GM23338 (cell line): ENCODE measurements around the gene KCNK15. TPM values are rescaled to one million over a fixed set of nuclear protein-coding genes. Genes with fewer than 3 reads are reported as not detected.
A peak's percentile ranks its signal among the peaks of the same experiment; 100 is the strongest.

ENCODE experiments used
- ATAC-seq: fragments of 200-7000 bp; cut with Tn5 transposase; 3 replicates; pipeline ENCODE4 v1.9.1; 2020
- DNase-seq: peaks from one replicate; pipeline ENCODE4 v3.0.0-alpha.2; 2015; ENCODE audit warnings: low spot score
- H2AFZ ChIP-seq: fragments of 200-600 bp; sonication (generic); 2 replicates; pipeline ENCODE4 v1.8.0; 2016; ENCODE audit warnings: antibody characterized with exemption, mild to moderate bottlenecking, moderate library complexity
- H3F3A ChIP-seq: fragments of 200-600 bp; sonication (generic); replicated peaks from 2 replicates; pipeline ENCODE4 v1.8.0; 2017; ENCODE audit warnings: antibody characterized with exemption, mixed run types, low read depth
- H3K27ac ChIP-seq: fragments of 200-600 bp; sonication (generic); 2 replicates; pipeline ENCODE4 v1.6.1; 2016; ENCODE audit warnings: low read depth
- H3K27me3 ChIP-seq: fragments of 200-600 bp; sonication (generic); 2 replicates; pipeline ENCODE4 v1.8.0; 2016; ENCODE audit warnings: mild to moderate bottlenecking, mixed run types, moderate library complexity; ENCODE audit not compliant: insufficient read depth
- H3K36me3 ChIP-seq: fragments of 200-600 bp; sonication (generic); 2 replicates; pipeline ENCODE4 v1.8.0; 2016; ENCODE audit warnings: mild to moderate bottlenecking; ENCODE audit not compliant: insufficient read depth
- H3K4me1 ChIP-seq: fragments of 200-600 bp; sonication (generic); 2 replicates; pipeline ENCODE4 v1.8.0; 2016; ENCODE audit warnings: mild to moderate bottlenecking, moderate library complexity; ENCODE audit not compliant: insufficient read depth
- H3K4me2 ChIP-seq: fragments of 200-600 bp; sonication (generic); 2 replicates; pipeline ENCODE4 v1.7.1; 2017; ENCODE audit warnings: mixed run types
- H3K4me3 ChIP-seq: fragments of 200-600 bp; sonication (generic); 2 replicates; pipeline ENCODE4 v1.6.1; 2016; ENCODE audit warnings: mixed run types
- H3K79me2 ChIP-seq: fragments of 200-600 bp; sonication (generic); replicated peaks from 2 replicates; pipeline ENCODE4 v1.8.0; 2017; ENCODE audit warnings: mild to moderate bottlenecking; ENCODE audit not compliant: insufficient read depth
- H3K9me2 ChIP-seq: fragments of 200-600 bp; sonication (generic); 2 replicates; pipeline ENCODE4 v1.8.0; 2017; ENCODE audit not compliant: insufficient read depth
- H4K20me1 ChIP-seq: fragments of 200-600 bp; sonication (generic); replicated peaks from 2 replicates; pipeline ENCODE4 v1.8.0; 2017; ENCODE audit warnings: mild to moderate bottlenecking; ENCODE audit not compliant: insufficient read depth
- H3K27ac Mint-ChIP-seq: 2 replicates; pipeline ENCODE4 v1.8.0; 2020; ENCODE audit warnings: inconsistent platforms, mild to moderate bottlenecking, moderate library complexity, mixed read lengths
- H3K27me3 Mint-ChIP-seq: 3 replicates; pipeline ENCODE4 v1.8.0; 2022; ENCODE audit warnings: low read depth, mild to moderate bottlenecking, moderate library complexity, mixed read lengths, inconsistent platforms; ENCODE audit not compliant: insufficient read depth, poor library complexity
- H3K36me3 Mint-ChIP-seq: 3 replicates; pipeline ENCODE4 v1.8.0; 2021; ENCODE audit warnings: low read depth, mild to moderate bottlenecking, inconsistent platforms, moderate library complexity, mixed read lengths
- H3K4me1 Mint-ChIP-seq: 3 replicates; pipeline ENCODE4 v1.8.0; 2020; ENCODE audit warnings: mild to moderate bottlenecking, inconsistent platforms, mixed read lengths
- H3K4me3 Mint-ChIP-seq: 3 replicates; pipeline ENCODE4 v1.8.0; 2021; ENCODE audit warnings: moderate library complexity, mild to moderate bottlenecking, inconsistent platforms, mixed read lengths
- H3K9me3 Mint-ChIP-seq: 3 replicates; pipeline ENCODE4 v1.8.0; 2020; ENCODE audit warnings: moderate library complexity, mild to moderate bottlenecking, inconsistent platforms, mixed read lengths
- CREB1 ChIP-seq: fragments of 250-450 bp; sonication (Bioruptor Pico); IDR thresholded peaks from 2 replicates; pipeline ENCODE4 v1.5.0; 2020; ENCODE audit warnings: low read depth, mild to moderate bottlenecking, moderate library complexity
- CTCF ChIP-seq, 2 experiments: fragments of 200-600 bp in 1 of 2; sonication (generic) in 1 of 2; conservative IDR thresholded peaks; 2 replicates each; pipeline versions ENCODE4 v1.5.1 to v1.6.1; 2016 to 2017; ENCODE audit warnings: antibody characterized with exemption in 2 of 2, low read depth in 2 of 2, mild to moderate bottlenecking in 2 of 2, moderate library complexity in 1 of 2
- ETS1 ChIP-seq: IDR thresholded peaks from 2 replicates; pipeline ENCODE4 v1.6.1; 2016; ENCODE audit warnings: antibody characterized with exemption
- EZH2 ChIP-seq: fragments of 200-600 bp; sonication (generic); IDR thresholded peaks from one replicate; pipeline ENCODE4 v1.8.0; 2017; ENCODE audit warnings: antibody characterized with exemption, mild to moderate bottlenecking, low read depth; ENCODE audit not compliant: unreplicated experiment
- EZH2phosphoT487 ChIP-seq: fragments of 200-600 bp; sonication (generic); IDR thresholded peaks from one replicate; pipeline ENCODE4 v1.8.1; 2018; ENCODE audit warnings: antibody characterized with exemption; ENCODE audit not compliant: unreplicated experiment
- JUNB ChIP-seq: IDR thresholded peaks from one replicate; pipeline ENCODE4 v1.6.1; 2016; ENCODE audit warnings: antibody characterized with exemption; ENCODE audit not compliant: unreplicated experiment
- NANOG ChIP-seq: IDR thresholded peaks from 2 replicates; pipeline ENCODE4 v1.6.1; 2016; ENCODE audit warnings: antibody characterized with exemption, borderline replicate concordance
- POLR2AphosphoS5 ChIP-seq: IDR thresholded peaks from 2 replicates; pipeline ENCODE4 v1.6.1; 2016; ENCODE audit warnings: antibody characterized with exemption, low read depth
- REST ChIP-seq: IDR thresholded peaks from one replicate; pipeline ENCODE4 v1.6.1; 2018; ENCODE audit warnings: antibody characterized with exemption; ENCODE audit not compliant: unreplicated experiment
- STAT1 ChIP-seq: IDR thresholded peaks from one replicate; pipeline ENCODE4 v1.6.1; 2016; ENCODE audit warnings: antibody characterized with exemption; ENCODE audit not compliant: unreplicated experiment
- ZNF114 ChIP-seq: fragments of 250-450 bp; sonication (Bioruptor Pico); IDR thresholded peaks from 2 replicates; pipeline ENCODE4 v1.5.0; 2020; ENCODE audit warnings: mild to moderate bottlenecking, moderate library complexity
- ZNF331 ChIP-seq: fragments of 250-450 bp; sonication (Bioruptor Pico); IDR thresholded peaks from 2 replicates; pipeline ENCODE4 v1.5.0; 2020; ENCODE audit warnings: low read depth, mild to moderate bottlenecking, moderate library complexity
- ZNF462 ChIP-seq: fragments of 250-450 bp; sonication (Bioruptor Pico); IDR thresholded peaks from 2 replicates; pipeline ENCODE4 v1.5.0; 2020; ENCODE audit warnings: mild to moderate bottlenecking, moderate library complexity
- polyA plus RNA-seq: library from polyadenylated mRNA; unstranded; fragments of >200 nt; fragmentation: Nextera tagmentation; extraction: Ambion mirVana; gene quantifications from 2 replicates; pipeline ENCODE4 v1.2.1, GENCODE V29; 2016
- total RNA-seq: library from RNA; depleted of rRNA; stranded (reverse); fragments of >200 nt; shearing (Covaris generic); gene quantifications from 2 replicates; pipeline ENCODE4 v1.2.3, GENCODE V29; 2014

The KCNK15 gene
- total and polyA plus RNA-seq, 2 experiments from 2014 or later, result 0.63 to 3.3 TPM

- no peak for TF ChIP-seq NANOG
Measured at GRCh38 chr20:44759595-44759994, 13.9 kb downstream of the KCNK15 start (continued).

GRCh38 chr20:44761423-44761822 lies 15.8 kb downstream of the KCNK15 start:
- 0 out of 2 replicates have a peak overlapping the region, but pooled peaks have one; percentile 60 for H3K27ac Mint-ChIP-seq
- no peaks in the 10 kb centered on the region for H3K36me3 ChIP-seq
- no peak overlapping the region for H3K4me2 ChIP-seq
- H3K4me3 ChIP-seq, result no peak overlapping the region
- H3K4me1 Mint-ChIP-seq, result peaks cover 6% of the 10 kb centered on the region
- no peaks in the 10 kb centered on the region for H3K27me3 ChIP-seq
- DNase-seq, result no peak
- H3F3A ChIP-seq, result no peaks in the 10 kb centered on the region
- TF ChIP-seq JUNB (no peak), EZH2 (no peak), ZNF114 (CRISPR knock-in tag) (no peak), CTCF (conservative IDR thresholded peaks at IDR 0.05; ENCODE audit: low read depth in 2 of 2) (no peak), REST (no peak), NANOG (no peak), POLR2AphosphoS5 (no peak), ZNF462 (CRISPR knock-in tag) (no peak), EZH2phosphoT487 (no peak), ETS1 (no peak), ZNF331 (no peak), STAT1 (no peak), CREB1 (CRISPR knock-in tag) (no peak)
- H3K79me2 ChIP-seq, result no peaks in the 10 kb centered on the region
- H3K4me1 ChIP-seq, result no peaks in the 10 kb centered on the region
- H3K27ac ChIP-seq, result no peak overlapping the region
- no peaks in the 10 kb centered on the region; the same call in 1 of the 2 replicates for H4K20me1 ChIP-seq
- H3K36me3 Mint-ChIP-seq, result peaks cover 3% of the 10 kb centered on the region; the same call in 1 of the 3 replicates
- no peaks in the 10 kb centered on the region for H3K9me2 ChIP-seq
- no peak overlapping the region for H2AFZ ChIP-seq
- H3K27me3 Mint-ChIP-seq, result peaks cover 2% of the 10 kb centered on the region
- H3K4me3 Mint-ChIP-seq, result no peak overlapping the region
- peak; percentile 28; the same call in 1 of the 3 replicates for ATAC-seq
- H3K9me3 Mint-ChIP-seq, result no peaks in the 10 kb centered on the region
